ENCODE data around the gene EGR1.

GRCh38 chr5:138444774-138445546 is 20.3 kb upstream of the EGR1 start:
- TF ChIP-seq POLR2AphosphoS5 (IDR thresholded peaks at IDR 0.05): no peak
- TF ChIP-seq CTCF (IDR thresholded peaks at IDR 0.05 in 8 of 11, conservative IDR thresholded peaks at IDR 0.05 in 3 of 11): no peak
- TF ChIP-seq POLR2A (IDR thresholded peaks at IDR 0.05): no peak

All from spleen (tissue), 7 donors.